IMR-90 (cell line): ENCODE results near the gene PKHD1. TPM values are rescaled to one million over a fixed set of nuclear protein-coding genes. Genes with fewer than 3 reads are reported as not detected.

ENCODE experiments used
- ATAC-seq: fragments of 200-7000 bp; cut with Tn5 transposase; 2 replicates; pipeline ENCODE4 v1.9.1; 2020; ENCODE audit warnings: low read depth, mild to moderate bottlenecking, moderate library complexity
- BruUV-seq: library from RNA; stranded (reverse); fragments of 400-500 nt; replicated peaks from 2 replicates; lab custom pipeline; 2021; lab: Mats Ljungman, UMichigan
- CTCF ChIA-PET: fragments of 300-600 bp; formaldehyde crosslinking; extraction: SDS; loops from one replicate; lab custom pipeline; 2021; ENCODE audit warnings: antibody characterized with exemption; lab: Yijun Ruan, JAX
- POLR2A ChIA-PET: fragments of 300-600 bp; sonication (Branson Sonifier 250); formaldehyde crosslinking; loops from one replicate; lab custom pipeline; 2022; ENCODE audit warnings: antibody characterized with exemption; ENCODE audit not compliant: unreplicated experiment; lab: Charles Lee
- DNase-seq: peaks from one replicate; pipeline ENCODE4 v3.0.0; 2013
- H2AFZ ChIP-seq: replicated peaks from 2 replicates; pipeline ENCODE3; 2013; ENCODE audit warnings: low read length, mild to moderate bottlenecking; ENCODE audit not compliant: poor library complexity
- H2AK5ac ChIP-seq: 2 replicates; pipeline ENCODE4 v1.6.1; 2013; ENCODE audit warnings: low read depth, low read length, inconsistent platforms
- H2AK9ac ChIP-seq: replicated peaks from 2 replicates; pipeline ENCODE3; 2013; ENCODE audit warnings: mild to moderate bottlenecking, low read depth, low read length, moderate library complexity; ENCODE audit not compliant: poor library complexity
- H2BK120ac ChIP-seq: 2 replicates; pipeline ENCODE4 v1.6.1; 2013; ENCODE audit warnings: low read depth, low read length, inconsistent platforms
- H2BK15ac ChIP-seq: 3 replicates; pipeline ENCODE4 v1.6.1; 2013; ENCODE audit warnings: low read depth, low read length, inconsistent platforms
- H2BK20ac ChIP-seq: 2 replicates; pipeline ENCODE4 v1.6.1; 2013; ENCODE audit warnings: low read depth, mild to moderate bottlenecking, inconsistent platforms, low read length, moderate library complexity
- H2BK5ac ChIP-seq: 2 replicates; pipeline ENCODE4 v1.6.1; 2013; ENCODE audit warnings: mild to moderate bottlenecking, low read depth, low read length, inconsistent platforms; ENCODE audit not compliant: poor library complexity, severe bottlenecking
- H3K14ac ChIP-seq: replicated peaks from 2 replicates; pipeline ENCODE4 v1.6.1; 2013; ENCODE audit warnings: low read depth, low read length, inconsistent platforms
- H3K18ac ChIP-seq: 2 replicates; pipeline ENCODE4 v1.6.1; 2013; ENCODE audit warnings: low read depth, low read length, control low read depth
- H3K23ac ChIP-seq: 2 replicates; pipeline ENCODE4 v1.6.1; 2013; ENCODE audit warnings: low read depth, low read length, inconsistent platforms
- H3K27ac ChIP-seq: 2 replicates; pipeline ENCODE4 v1.5.1; 2013; ENCODE audit warnings: mild to moderate bottlenecking, control low read depth, low read length; ENCODE audit not compliant: insufficient read depth
- H3K27me3 ChIP-seq: 2 replicates; pipeline ENCODE4 v1.6.1; 2013; ENCODE audit warnings: low read length; ENCODE audit not compliant: control insufficient read depth, insufficient read depth
- H3K36me3 ChIP-seq: 2 replicates; pipeline ENCODE4 v1.6.1; 2013; ENCODE audit warnings: low read length, mixed read lengths; ENCODE audit not compliant: control insufficient read depth, insufficient read depth
- H3K4ac ChIP-seq: 2 replicates; pipeline ENCODE4 v1.6.1; 2013; ENCODE audit warnings: low read depth, low read length, inconsistent platforms
- H3K4me1 ChIP-seq: 2 replicates; pipeline ENCODE4 v1.6.1; 2013; ENCODE audit warnings: low read length, mixed read lengths; ENCODE audit not compliant: control insufficient read depth, insufficient read depth
- H3K4me2 ChIP-seq: 2 replicates; pipeline ENCODE4 v1.6.1; 2013; ENCODE audit warnings: low read depth, mild to moderate bottlenecking, control low read depth, low read length, moderate library complexity
- H3K4me3 ChIP-seq: 2 replicates; pipeline ENCODE4 v1.5.1; 2013; ENCODE audit warnings: low read depth, mild to moderate bottlenecking, control low read depth, low read length, moderate library complexity; ENCODE audit not compliant: insufficient read depth
- H3K56ac ChIP-seq: 2 replicates; pipeline ENCODE4 v1.6.1; 2013; ENCODE audit warnings: low read length, inconsistent platforms; ENCODE audit not compliant: insufficient read depth; ENCODE audit errors: extremely low read depth
- H3K79me1 ChIP-seq, 2 experiments: 2 replicates each; pipeline ENCODE4 v1.6.1; 2013; ENCODE audit warnings: low read length in 2 of 2, inconsistent platforms in 1 of 2, low read depth in 1 of 2
- H3K9ac ChIP-seq: 2 replicates; pipeline ENCODE4 v1.6.1; 2013; ENCODE audit warnings: low read depth, low read length, control low read depth
- H3K9me1 ChIP-seq: 2 replicates; pipeline ENCODE4 v1.6.1; 2013; ENCODE audit warnings: low read length, inconsistent platforms; ENCODE audit not compliant: insufficient read depth
- H3K9me3 ChIP-seq: 2 replicates; pipeline ENCODE4 v1.6.1; 2013; ENCODE audit warnings: low read length; ENCODE audit not compliant: control insufficient read depth, insufficient read depth
- H4K20me1 ChIP-seq: 2 replicates; pipeline ENCODE4 v1.6.1; 2013; ENCODE audit warnings: low read length, inconsistent platforms; ENCODE audit not compliant: insufficient read depth
- H4K5ac ChIP-seq: 2 replicates; pipeline ENCODE4 v1.6.1; 2013; ENCODE audit warnings: mild to moderate bottlenecking, low read depth, low read length, control low read depth
- H4K8ac ChIP-seq, 2 experiments: 2 replicates each; pipeline ENCODE4 v1.6.1; 2013; ENCODE audit warnings: low read depth in 2 of 2, low read length in 2 of 2, control low read depth in 1 of 2, inconsistent platforms in 1 of 2
- H4K91ac ChIP-seq: 2 replicates; pipeline ENCODE4 v1.6.1; 2013; ENCODE audit warnings: low read depth, low read length, inconsistent platforms; ENCODE audit not compliant: insufficient read depth
- BHLHE40 ChIP-seq: fragments of 150-350 bp; IDR thresholded peaks from 2 replicates; pipeline ENCODE4 v1.6.1; 2016; ENCODE audit warnings: mild to moderate bottlenecking, low read depth, low read length
- CEBPB ChIP-seq: IDR thresholded peaks from 2 replicates; pipeline ENCODE4 v1.6.1; 2012; ENCODE audit warnings: low read depth, low read length, improper control_type of control experiment
- FOS ChIP-seq: fragments of 150-350 bp; IDR thresholded peaks from 2 replicates; pipeline ENCODE4 v1.6.1; 2016; ENCODE audit warnings: low read depth, low read length
- MAFK ChIP-seq: IDR thresholded peaks from 2 replicates; pipeline ENCODE4 v1.6.1; 2012; ENCODE audit warnings: low read depth, low read length, improper control_type of control experiment
- MAZ ChIP-seq: IDR thresholded peaks from 2 replicates; pipeline ENCODE4 v1.6.1; 2012; ENCODE audit warnings: low read depth, mild to moderate bottlenecking, low read length, improper control_type of control experiment, moderate library complexity, borderline replicate concordance
- NFE2L2 ChIP-seq: fragments of 150-350 bp; IDR thresholded peaks from 2 replicates; pipeline ENCODE4 v1.6.1; 2016; ENCODE audit warnings: low read depth, mild to moderate bottlenecking, low read length
- RAD21 ChIP-seq: IDR thresholded peaks from 2 replicates; pipeline ENCODE4 v1.6.1; 2012; ENCODE audit warnings: low read length, improper control_type of control experiment
- RCOR1 ChIP-seq: IDR thresholded peaks from 2 replicates; pipeline ENCODE4 v1.6.1; 2012; ENCODE audit warnings: mild to moderate bottlenecking, low read length, improper control_type of control experiment; ENCODE audit not compliant: insufficient replicate concordance
- SMC3 ChIP-seq: fragments of 150-350 bp; IDR thresholded peaks from 2 replicates; pipeline ENCODE4 v1.6.1; 2016; ENCODE audit warnings: low read depth, mild to moderate bottlenecking, antibody characterized with exemption, low read length, moderate library complexity
- WGBS, 2 experiments: methylation state at CpG; one replicate each; pipeline versions ENCODE4 v1.1.5 to v1.1.7; 2013; ENCODE audit warnings: missing lambda C conversion rate in 2 of 2; ENCODE audit not compliant: insufficient read length in 1 of 2; ENCODE audit errors: extremely low coverage in 2 of 2; 5-methylcytosine and 5-hydroxymethylcytosine counted together
- dilution Hi-C: fragments of 300-500 bp; cut with HindIII; formaldehyde crosslinking; loops from one replicate; pipeline ENCODE4 v1.14.3; 2018; ENCODE audit warnings: low sequenced_read_pairs; ENCODE audit not compliant: unreplicated experiment
- in situ Hi-C: fragments of 300-500 bp; cut with MboI; formaldehyde crosslinking; loops from 3 replicates; pipeline ENCODE4 v1.14.3; 2019; ENCODE audit warnings: low sequenced_read_pairs, inconsistent platforms, mixed read lengths
- intact Hi-C: fragments of 100-400 bp; cut with micrococcal nuclease; formaldehyde crosslinking; loops from 2 replicates; pipeline ENCODE4 v1.10.0; 2022
- polyA plus RNA-seq, 3 experiments: library from polyadenylated mRNA; depleted of rRNA; stranded (reverse); fragments of >200 nt; gene quantifications; 2 replicates each; pipeline ENCODE4 v1.2.3, GENCODE V29; 2012; ENCODE audit warnings: low replicate concordance in 1 of 3
- total RNA-seq: library from RNA; depleted of rRNA; stranded (reverse); fragments of >200 nt; gene quantifications from 2 replicates; pipeline ENCODE4 v1.2.3, GENCODE V29; 2012
- TF ChIP-seq, protein P1 (sequence below): conservative IDR thresholded peaks from 2 replicates; pipeline ENCODE4 v1.5.1; 2012; ENCODE audit warnings: mild to moderate bottlenecking, low read depth, low read length, improper control_type of control experiment

Gene PKHD1
- total and polyA plus RNA-seq, 2 of the 4 experiments (the other 2 are of a cell fraction): not detected

DNA sequence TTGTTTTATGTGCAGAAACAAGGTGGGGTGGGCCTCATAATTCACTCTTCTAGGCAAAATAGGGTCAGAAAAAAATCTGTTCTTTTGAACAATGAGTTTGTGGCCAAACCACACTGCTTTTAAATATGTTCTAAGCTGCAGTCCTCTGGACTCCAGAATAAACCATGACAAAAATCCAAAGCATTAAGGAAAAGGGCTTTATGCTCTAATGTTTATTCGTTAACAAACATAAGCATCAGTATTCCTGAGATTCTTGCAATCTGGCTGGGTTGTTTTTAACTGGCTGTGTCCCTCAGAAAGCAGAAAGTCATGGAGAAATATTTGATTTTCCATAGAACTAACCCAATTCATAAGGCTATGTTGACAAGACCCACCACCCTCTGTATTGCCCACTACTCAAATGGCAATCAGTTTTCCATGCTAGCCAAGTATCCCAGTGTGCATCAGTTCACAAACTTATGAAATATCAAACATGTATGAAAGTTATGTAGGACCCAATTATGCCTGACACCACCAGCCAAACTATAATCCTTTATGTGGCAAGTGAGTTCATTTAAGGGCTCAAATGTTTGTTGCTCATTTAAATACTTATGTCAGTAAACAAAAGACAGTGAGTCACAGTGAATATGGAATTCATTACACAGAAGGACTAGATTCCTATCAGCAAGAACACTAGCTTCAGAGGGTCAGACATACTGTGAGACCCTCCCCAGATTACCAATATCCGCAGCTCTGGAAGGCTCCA, 45.1 kb downstream of the PKHD1 start:
- intact Hi-C loops: no loop called here
- Histone ChIP-seq H3K27me3 (no peaks in the 10 kb centered on the region), H3K4ac (no peak overlapping the region), H4K5ac (no peak overlapping the region), H3K4me3 (no peak overlapping the region), H3K9me1 (no peaks in the 10 kb centered on the region), H3K27ac (no peak overlapping the region), H3K18ac (no peak overlapping the region), H2BK20ac (no peak overlapping the region), H4K91ac (no peak overlapping the region), H3K36me3 (no peaks in the 10 kb centered on the region), H3K56ac (no peak overlapping the region), H3K23ac (no peak overlapping the region), H2AK5ac (no peak overlapping the region), H3K79me1 (no peaks in the 10 kb centered on the region), H3K9ac (no peak overlapping the region), H2AK9ac (no peak overlapping the region), H3K9me3 (no peaks in the 10 kb centered on the region), H4K8ac (no peak overlapping the region), H3K4me1 (no peaks in the 10 kb centered on the region), H3K4me2 (no peak overlapping the region), H2AFZ (no peak overlapping the region), H2BK120ac (no peak overlapping the region), H2BK5ac (no peak overlapping the region), H2BK15ac (no peak overlapping the region), H4K20me1 (no peaks in the 10 kb centered on the region), H3K14ac (no peak overlapping the region)
- dilution Hi-C loops: no loop called here
- peak; percentile 17; the same call in 1 of the 2 replicates for ATAC-seq
- CTCF ChIA-PET: no interaction called here
- DNase-seq: no peak
- no peak for TF ChIP-seq CEBPB
- no peak for TF ChIP-seq FOS
- TF ChIP-seq SMC3: no peak
- TF ChIP-seq, protein P1, sequence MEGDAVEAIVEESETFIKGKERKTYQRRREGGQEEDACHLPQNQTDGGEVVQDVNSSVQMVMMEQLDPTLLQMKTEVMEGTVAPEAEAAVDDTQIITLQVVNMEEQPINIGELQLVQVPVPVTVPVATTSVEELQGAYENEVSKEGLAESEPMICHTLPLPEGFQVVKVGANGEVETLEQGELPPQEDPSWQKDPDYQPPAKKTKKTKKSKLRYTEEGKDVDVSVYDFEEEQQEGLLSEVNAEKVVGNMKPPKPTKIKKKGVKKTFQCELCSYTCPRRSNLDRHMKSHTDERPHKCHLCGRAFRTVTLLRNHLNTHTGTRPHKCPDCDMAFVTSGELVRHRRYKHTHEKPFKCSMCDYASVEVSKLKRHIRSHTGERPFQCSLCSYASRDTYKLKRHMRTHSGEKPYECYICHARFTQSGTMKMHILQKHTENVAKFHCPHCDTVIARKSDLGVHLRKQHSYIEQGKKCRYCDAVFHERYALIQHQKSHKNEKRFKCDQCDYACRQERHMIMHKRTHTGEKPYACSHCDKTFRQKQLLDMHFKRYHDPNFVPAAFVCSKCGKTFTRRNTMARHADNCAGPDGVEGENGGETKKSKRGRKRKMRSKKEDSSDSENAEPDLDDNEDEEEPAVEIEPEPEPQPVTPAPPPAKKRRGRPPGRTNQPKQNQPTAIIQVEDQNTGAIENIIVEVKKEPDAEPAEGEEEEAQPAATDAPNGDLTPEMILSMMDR: no peak
- no peak for TF ChIP-seq MAFK
- TF ChIP-seq RCOR1: no peak
- no peak for TF ChIP-seq MAZ
- TF ChIP-seq BHLHE40: no peak
- TF ChIP-seq NFE2L2: no peak
- TF ChIP-seq RAD21: no peak
- WGBS, 2 experiments: no CpG with 5 or more reads among the region's 2 CpGs
- POLR2A ChIA-PET: no interaction called here
- in situ Hi-C loops: no loop called here
- no TSS peak for BruUV-seq
